HuH-7.5 (cell line): ENCODE measurements around the gene DDX31.
"Not testable (repeated sequence)": the region's sequence is repeated elsewhere in the genome, so short reads cannot be mapped to it uniquely, and the experiment has no call there.

Experiments used
- DNase-seq: peaks from one replicate; pipeline ENCODE4 v3.0.0; 2011; ENCODE audit warnings: low spot score

The DDX31 gene

GRCh38 chr9:132578367-132578932 is 91.3 kb downstream of the DDX31 start:
- DNase-seq: no peak

DNA sequence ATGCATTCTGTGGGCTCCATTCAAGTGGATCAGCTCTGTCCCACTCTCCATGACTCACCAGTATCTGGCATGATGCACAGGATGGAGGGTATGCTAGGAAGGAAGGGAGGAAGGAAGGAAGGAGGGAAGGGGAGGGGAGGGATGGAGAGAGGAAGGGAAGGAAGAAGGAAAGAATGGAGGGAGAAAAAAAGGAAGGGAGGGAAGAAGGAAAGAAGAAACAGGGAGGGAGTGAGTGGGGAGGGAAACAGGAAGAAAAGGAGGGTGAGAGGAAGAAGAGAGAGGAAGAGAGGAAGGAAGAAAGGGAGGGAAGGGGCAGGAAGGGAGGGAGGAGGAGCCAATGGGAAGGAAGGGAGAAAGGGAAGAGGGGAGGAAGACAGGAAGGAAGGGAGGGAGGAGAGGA is 92.7 kb downstream of the DDX31 start:
- DNase-seq: no peak

DNA sequence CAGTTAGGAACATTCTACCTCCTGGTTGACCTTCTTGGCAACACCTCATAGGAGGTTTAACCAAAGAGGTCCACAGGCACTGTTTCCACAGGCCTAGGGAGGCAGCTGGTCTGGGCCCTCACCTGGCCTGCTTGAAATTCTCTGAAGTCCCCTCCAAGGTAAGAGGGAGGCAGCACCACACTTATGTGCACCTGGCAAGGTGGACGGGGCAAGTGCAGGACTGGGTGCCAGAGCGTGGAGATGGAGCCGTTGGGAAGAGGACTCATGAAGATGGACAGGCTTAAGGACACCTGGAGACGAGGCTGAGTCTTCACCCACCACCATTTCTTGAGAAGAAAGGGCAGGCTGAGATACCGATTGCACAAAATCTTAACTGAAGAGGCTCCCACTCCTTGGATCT is 94.0 kb downstream of the DDX31 start:
- no peak for DNase-seq

GRCh38 chr9:132575005-132575609 is 94.7 kb downstream of the DDX31 start:
- peak; percentile 94 for DNase-seq

DNA sequence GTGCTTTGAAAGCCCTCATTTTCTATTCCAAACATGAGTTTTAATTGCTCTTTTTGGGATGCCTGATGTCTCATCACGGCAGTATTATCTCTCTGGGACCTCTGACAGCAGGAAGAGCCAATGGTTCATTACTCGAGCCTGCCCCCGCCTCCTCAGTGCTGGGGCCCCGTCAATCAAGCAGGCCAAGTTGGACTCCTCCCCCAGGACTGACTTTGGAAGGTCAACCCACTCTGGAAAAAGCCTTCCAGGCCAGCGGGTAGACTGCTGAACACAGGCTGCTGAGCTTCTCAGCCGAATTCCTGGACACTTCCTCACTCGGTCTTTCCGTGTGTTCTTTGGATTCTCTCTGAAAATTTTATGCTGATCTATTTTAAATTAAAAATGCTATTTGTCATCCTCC is 96.9 kb downstream of the DDX31 start:
- DNase-seq: no peak

GRCh38 chr9:132571806-132572600 is 97.8 kb downstream of the DDX31 start:
- DNase-seq: no peak

DNA sequence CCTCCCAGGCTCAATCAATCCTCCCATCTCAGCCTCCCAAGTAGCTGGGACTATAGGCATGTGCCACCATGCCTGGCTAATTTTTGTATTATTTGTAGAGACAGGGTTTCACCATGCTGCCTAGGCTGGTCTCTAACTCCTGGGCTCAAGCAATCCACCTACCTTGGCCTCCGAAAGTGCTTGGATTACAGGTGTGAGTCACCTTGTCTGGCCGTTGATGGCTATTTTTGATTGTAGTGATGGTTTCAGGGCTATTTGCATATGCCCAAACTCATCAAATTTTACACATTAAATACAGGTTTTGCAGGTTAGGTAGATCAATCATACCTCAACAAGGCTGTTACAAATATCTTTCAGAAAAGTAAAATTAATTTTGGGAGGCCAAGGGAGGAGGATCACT is 101.0 kb downstream of the DDX31 start:
- not testable (repeated sequence) for DNase-seq

DNA sequence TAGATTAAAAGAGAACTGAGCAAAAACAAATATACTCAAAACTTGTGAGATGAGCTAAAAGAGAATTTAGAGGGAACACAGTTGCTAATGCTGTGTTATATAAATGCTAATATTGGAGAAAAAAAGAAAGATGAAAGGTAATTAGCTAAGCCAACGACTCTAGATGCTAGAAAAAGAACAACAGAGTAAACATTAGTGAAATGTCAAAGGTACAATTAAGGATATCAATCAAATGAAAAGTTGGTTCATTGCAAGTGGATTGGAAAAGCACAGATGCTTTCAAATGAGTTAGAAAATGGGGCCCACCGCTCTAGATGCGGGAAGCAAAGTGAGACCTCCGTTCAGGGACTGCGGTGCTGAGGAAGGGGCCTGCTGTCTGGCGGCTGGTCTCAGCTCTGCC is 105.3 kb downstream of the DDX31 start:
- no peak for DNase-seq

DNA sequence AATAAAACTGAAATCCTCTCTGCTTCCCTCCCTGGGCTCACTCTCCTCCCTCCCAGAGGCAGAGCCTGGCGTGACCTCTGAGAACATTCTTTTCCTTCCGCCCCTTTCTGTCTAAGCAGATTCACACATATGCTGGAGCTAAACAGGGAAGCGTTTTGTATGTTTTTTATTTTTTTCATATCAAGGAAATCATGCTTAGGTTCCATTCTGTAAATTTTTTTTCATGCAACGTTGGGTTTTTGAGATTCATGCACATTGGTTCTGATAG is 107.5 kb downstream of the DDX31 start:
- DNase-seq: no peak

DNA sequence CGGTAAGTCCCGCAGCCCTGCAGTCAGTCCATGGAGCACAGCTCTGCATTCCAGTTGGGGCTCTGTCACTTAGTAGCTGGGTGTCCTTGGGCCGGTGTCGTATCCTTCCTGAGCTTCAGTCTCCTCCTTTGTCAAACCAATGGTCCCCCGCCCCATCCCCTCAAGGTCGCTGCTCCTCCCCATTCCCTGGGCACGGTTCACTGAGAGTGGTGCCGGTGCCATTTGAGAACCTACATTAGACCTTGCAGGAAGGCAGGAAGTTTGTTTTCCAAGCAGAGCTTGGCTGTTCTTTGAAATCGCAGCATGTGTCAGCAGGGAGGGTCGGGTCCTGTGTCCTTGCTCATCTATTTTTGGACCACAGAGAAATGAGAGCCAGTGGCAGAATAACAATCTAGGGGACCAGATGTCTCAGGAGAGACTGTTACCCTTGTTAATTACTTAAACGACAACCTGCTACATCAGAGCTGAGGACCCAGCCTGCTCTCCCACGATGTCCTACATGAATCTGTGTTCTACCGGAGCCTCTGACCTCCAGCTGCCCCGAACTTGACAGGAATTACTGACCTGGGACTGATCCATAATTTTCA is 109.1 kb downstream of the DDX31 start:
- no peak for DNase-seq

- DNase-seq: no peak
Measured at GRCh38 chr9:132559711-132560110, 110.1 kb downstream of the DDX31 start.

GRCh38 chr9:132557159-132557558 is 112.6 kb downstream of the DDX31 start:
- no peak for DNase-seq

DNA sequence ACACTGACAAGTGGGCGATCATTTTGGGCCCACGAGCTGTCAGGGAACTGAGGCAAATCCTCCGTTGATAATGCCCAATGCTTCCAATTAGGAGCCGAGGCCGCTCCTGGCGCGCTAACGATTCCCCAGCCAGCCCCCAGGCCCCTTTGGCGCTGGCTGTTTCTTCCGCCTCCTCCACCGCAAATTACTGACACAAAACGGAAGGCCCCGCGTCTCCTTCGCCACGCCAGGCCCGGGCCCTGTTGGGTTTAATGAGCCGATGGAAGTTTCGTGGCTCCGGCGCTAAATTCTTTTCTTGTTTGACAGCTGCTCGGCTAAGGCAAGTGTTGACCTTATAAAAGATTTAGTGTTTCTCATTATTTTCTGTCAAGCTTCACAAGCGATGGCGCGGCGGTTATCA is 113.1 kb downstream of the DDX31 start:
- DNase-seq: no peak

DNA sequence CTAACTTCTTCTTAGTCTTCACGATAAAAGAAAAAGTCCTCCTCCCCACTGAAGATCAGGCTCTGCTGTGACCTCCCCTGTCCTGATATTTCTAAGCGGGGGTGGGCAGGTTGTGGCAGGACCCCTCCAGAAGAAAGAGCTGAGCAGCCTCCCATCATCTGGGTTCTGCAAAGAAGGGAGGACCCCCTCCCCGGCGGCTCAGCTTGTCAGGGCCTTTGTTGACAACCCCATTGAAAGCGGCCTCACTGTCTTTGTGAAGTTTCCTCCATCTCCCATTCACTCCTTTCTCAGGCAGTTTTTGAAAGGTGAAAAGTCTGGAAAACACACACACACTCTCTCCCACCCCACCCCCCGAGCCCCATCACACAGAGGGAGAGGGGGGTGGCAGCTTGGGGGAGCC is 113.5 kb downstream of the DDX31 start:
- no peak for DNase-seq

- no peak for DNase-seq
Measured at GRCh38 chr9:132555528-132555927, 114.3 kb downstream of the DDX31 start.

- no peak for DNase-seq
Measured at GRCh38 chr9:132554755-132555154, 115.0 kb downstream of the DDX31 start.

GRCh38 chr9:132552041-132552440 is 117.7 kb downstream of the DDX31 start:
- no peak for DNase-seq

DNA sequence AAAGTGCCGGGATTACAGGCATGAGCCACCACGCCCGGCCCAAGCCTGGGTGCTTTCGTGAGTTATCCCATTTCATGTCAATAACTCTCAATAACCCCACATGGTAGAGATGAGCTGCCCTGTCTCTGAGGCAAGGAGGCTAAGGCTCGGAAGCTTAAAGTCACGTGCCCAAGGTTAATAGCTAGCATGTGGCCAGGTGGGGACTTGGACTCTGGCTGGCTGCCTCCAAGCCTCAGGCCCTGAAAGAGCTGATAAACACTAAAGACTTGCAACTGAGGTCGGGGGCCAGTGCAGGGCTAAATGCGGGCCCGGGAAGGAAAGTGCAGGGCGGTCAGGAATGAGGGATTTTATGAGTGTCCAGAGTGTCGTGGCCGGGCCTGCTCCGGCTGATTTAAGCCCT is 118.2 kb downstream of the DDX31 start:
- DNase-seq: no peak

- DNase-seq: no peak
Measured at GRCh38 chr9:132548751-132549640, 120.8 kb downstream of the DDX31 start.

- no peak for DNase-seq
Measured at GRCh38 chr9:132547976-132548730, 121.6 kb downstream of the DDX31 start.

DNA sequence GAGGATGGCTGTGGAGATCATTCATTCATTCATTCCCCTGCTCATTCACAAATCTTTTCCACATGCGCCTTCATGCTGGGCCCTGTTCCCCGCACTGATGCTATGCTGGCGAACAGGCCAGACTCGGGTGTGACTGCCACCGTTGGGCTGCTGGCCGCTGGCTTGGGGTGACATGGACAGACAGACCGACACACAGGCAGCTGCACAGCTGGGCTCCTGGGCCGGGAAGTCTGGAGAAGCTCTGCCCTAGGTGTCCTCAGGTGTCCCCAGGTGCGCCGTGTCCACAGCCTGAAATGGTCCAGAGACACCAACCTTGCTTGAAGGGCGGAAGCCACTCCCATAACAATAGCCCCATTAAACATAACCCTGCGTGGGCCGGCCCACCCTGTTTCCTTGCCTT is 122.3 kb downstream of the DDX31 start:
- DNase-seq: no peak

- no peak for DNase-seq
Measured at GRCh38 chr9:132547052-132547431, 122.7 kb downstream of the DDX31 start.
